Measurements from ENCODE around the gene CDKAL1.
"Not testable (repeated sequence)": the region's sequence is repeated elsewhere in the genome, so short reads cannot be mapped to it uniquely, and the experiment has no call there.

CDKAL1 gene

DNA sequence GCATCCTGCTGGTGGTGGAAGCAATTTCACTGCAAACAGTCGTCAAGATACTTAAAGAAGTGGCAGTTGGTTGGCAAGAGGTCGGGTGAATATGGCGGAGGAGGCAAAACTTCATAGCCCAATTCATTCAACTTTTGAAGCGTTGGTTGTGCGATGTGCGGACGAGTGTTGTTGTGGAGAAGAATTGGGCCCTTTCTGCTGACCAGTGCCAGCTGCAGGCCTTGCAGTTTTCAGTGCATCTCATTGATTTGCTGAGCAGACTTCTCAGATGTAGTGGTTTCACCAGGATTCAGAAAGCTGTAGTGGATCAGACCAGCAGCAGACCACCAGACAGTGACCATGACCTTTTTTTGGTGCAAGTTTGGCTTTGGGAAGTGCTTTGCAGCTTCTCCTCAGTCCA lies 297.0 kb downstream of the CDKAL1 start:
- H3K36me3 ChIP-seq (ENCODE audit: insufficient read depth, low read length); H2AFZ ChIP-seq (ENCODE audit: low read depth, low read length); H3K4me1 ChIP-seq (ENCODE audit: insufficient read depth, low read length); H3K27me3 ChIP-seq (ENCODE audit: insufficient read depth, low read length); H3K9me3 ChIP-seq (ENCODE audit: low read length); H3K4me3 ChIP-seq (ENCODE audit: low read length): not testable (repeated sequence)

DNA sequence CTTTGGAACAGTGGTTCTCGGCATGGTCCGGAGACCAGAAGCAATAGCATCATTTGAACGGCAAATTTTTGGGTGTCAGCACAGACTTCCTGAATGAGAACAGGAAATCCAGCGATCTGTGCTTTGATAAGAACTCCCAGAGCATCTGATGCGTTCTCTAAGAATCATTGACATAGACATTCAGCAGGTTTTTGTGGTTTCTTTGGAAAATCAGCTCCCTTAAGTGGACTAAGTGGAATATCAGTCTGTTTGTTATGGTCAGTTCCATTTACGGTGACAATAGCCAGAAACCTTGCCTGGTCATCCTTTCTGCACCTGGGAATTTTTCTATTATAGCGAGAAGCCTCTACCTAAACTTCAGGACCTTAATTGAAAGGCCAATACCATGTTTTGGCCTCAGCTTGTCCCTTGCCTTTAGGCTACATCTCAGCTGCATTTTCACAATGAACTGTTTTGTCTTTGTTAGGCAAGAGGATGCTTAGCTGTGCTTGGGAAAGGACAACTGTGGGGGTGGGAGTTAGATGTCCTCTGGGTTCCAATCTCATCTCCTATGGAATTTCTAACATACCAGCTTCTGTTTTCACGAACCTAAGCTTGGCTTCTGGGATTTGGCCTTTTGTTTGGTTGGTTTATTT lies 299.7 kb downstream of the CDKAL1 start:
- Histone ChIP-seq H3K36me3 (ENCODE audit: insufficient read depth, low read length) (no peaks in the 10 kb centered on the region), H3K27me3 (ENCODE audit: insufficient read depth, low read length) (no peaks in the 10 kb centered on the region), H3K4me3 (ENCODE audit: low read length) (no peak overlapping the region), H3K9me3 (ENCODE audit: low read length) (no peaks in the 10 kb centered on the region), H2AFZ (ENCODE audit: low read depth, low read length) (no peak overlapping the region), H3K4me1 (ENCODE audit: insufficient read depth, low read length) (no peaks in the 10 kb centered on the region)

DNA sequence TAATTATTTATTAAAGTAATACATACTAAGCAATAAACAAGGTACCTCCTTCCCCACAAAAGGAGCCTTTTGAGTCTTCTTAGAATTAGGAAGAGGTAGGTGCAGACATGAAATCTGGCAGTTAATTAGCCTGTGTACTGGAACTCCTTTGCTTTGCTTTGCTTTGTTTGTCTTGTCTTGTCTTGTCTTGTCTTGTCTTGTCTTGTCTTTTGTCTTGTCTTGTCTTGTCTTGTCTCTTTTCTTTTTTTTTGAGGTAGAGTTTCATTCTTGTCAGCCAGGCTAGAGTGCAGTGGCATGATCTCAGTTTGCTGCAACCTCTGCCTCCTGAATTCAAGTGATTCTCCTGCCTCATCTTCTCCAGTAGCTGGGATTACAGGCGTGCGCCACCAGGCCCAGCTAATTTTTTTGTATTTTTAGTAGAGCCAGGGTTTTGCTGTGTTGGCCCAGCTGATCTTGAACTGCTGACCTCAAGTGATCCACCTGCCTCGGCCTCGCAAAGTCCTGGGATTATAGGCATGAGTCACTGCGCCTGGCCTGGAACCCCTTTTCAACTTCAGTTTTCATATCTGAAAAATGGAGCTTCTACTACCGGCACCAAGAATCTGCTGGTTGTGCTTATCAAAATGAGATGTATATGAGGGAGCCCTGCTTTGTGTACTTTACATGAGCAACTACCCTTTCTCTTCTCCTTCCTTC lies 301.2 kb downstream of the CDKAL1 start:
- Histone ChIP-seq H3K27me3 (ENCODE audit: insufficient read depth, low read length) (no peaks in the 10 kb centered on the region), H3K9me3 (ENCODE audit: low read length) (no peaks in the 10 kb centered on the region), H3K4me3 (ENCODE audit: low read length) (no peak overlapping the region)

DNA sequence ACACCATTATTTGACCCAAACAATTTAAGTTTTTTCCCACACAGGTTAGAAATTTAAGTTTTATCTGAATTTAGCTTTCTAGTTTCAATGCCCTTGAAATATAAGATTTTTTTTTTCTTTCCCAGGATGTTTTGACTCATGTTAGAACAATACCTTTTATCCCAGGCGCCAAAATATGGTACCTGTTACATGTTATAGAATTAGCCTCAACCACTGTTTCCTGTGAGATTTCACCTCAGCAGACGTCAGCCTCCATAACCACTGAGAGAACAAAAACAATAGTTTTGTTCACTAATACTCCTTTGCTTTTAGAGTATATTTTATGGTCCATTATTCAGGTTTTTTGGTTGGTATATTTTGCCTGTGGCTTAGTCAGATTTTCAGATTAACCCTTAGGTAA lies 302.9 kb downstream of the CDKAL1 start:
- H2AFZ ChIP-seq (ENCODE audit: low read depth, low read length), result no peak overlapping the region
- no peaks in the 10 kb centered on the region for H3K27me3 ChIP-seq (ENCODE audit: insufficient read depth, low read length)
- no peaks in the 10 kb centered on the region for H3K4me1 ChIP-seq (ENCODE audit: insufficient read depth, low read length)
- H3K9me3 ChIP-seq (ENCODE audit: low read length), result no peaks in the 10 kb centered on the region
- no peaks in the 10 kb centered on the region for H3K36me3 ChIP-seq (ENCODE audit: insufficient read depth, low read length)
- no peak overlapping the region for H3K4me3 ChIP-seq (ENCODE audit: low read length)

More for the DNA sequence above, 301.2 kb downstream of the CDKAL1 start:
- Histone ChIP-seq H2AFZ (ENCODE audit: low read depth, low read length) (no peak overlapping the region), H3K36me3 (ENCODE audit: insufficient read depth, low read length) (no peaks in the 10 kb centered on the region), H3K4me1 (ENCODE audit: insufficient read depth, low read length) (no peaks in the 10 kb centered on the region)

DNA sequence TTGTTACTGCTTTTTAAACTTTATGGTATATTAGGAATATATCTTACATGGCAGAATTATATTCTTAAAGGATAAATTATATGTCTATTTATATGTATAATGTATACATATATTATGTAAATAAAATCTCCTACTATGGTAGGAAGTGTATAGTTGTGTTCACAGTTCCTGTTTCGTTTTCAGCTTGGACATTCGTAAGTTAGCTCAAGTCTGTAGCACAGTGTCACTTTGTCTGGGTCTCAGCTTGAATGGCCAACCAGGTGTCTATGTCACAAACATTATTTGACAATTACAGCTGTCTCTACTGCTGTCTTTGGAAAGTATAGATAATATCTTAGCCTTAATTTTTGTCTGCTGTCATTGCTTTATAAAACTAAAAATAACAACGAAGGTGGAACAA lies 303.9 kb downstream of the CDKAL1 start:
- Histone ChIP-seq H3K9me3 (ENCODE audit: low read length) (no peaks in the 10 kb centered on the region), H3K36me3 (ENCODE audit: insufficient read depth, low read length) (no peaks in the 10 kb centered on the region), H3K4me1 (ENCODE audit: insufficient read depth, low read length) (no peaks in the 10 kb centered on the region), H3K27me3 (ENCODE audit: insufficient read depth, low read length) (no peaks in the 10 kb centered on the region), H2AFZ (ENCODE audit: low read depth, low read length) (no peak overlapping the region), H3K4me3 (ENCODE audit: low read length) (no peak overlapping the region)

DNA sequence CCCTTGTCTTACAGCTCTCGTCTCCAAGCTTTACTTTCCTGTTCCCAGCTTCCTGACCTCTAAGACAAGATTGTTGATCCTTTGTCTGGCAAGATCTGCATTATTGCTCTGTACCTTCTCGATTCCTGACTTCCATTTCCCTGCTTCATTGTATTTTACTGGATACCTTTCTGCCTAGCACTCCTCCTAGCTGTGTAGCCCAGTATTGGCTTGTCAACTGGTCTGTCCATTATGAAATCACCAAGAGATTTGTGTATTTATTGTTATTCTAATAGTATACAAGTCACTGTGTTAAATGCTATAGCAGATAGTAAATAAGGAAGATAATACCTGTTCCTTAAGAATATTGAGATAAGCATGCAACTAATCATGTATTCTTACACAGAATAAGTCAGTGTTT lies 305.4 kb downstream of the CDKAL1 start:
- no peak overlapping the region for H2AFZ ChIP-seq (ENCODE audit: low read depth, low read length)
- H3K27me3 ChIP-seq (ENCODE audit: insufficient read depth, low read length), result no peaks in the 10 kb centered on the region
- no peak overlapping the region for H3K4me3 ChIP-seq (ENCODE audit: low read length)
- H3K9me3 ChIP-seq (ENCODE audit: low read length), result no peaks in the 10 kb centered on the region
- no peaks in the 10 kb centered on the region for H3K36me3 ChIP-seq (ENCODE audit: insufficient read depth, low read length)
- no peaks in the 10 kb centered on the region for H3K4me1 ChIP-seq (ENCODE audit: insufficient read depth, low read length)

DNA sequence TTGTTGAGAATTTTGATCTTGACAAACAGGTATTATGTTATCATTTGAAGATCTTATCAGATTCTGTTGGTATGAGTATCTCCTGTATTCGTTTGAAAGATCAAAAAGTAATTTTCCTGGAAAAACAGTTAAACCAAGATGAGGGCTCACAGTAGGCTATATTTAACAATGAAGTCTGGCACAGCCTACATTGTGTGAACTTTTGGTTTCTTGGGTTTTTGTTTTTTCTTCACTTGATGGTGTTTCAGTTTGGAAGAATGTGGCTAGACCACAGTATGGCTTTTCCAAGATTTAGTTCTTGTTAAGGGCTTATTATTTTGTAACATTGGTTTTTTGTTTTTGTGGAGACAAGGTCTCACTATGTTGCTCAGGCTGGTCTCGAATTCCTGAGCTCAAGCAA lies 306.4 kb downstream of the CDKAL1 start:
- Histone ChIP-seq H3K36me3 (ENCODE audit: insufficient read depth, low read length) (no peaks in the 10 kb centered on the region), H3K9me3 (ENCODE audit: low read length) (no peaks in the 10 kb centered on the region), H2AFZ (ENCODE audit: low read depth, low read length) (no peak overlapping the region), H3K4me1 (ENCODE audit: insufficient read depth, low read length) (no peaks in the 10 kb centered on the region), H3K4me3 (ENCODE audit: low read length) (no peak overlapping the region), H3K27me3 (ENCODE audit: insufficient read depth, low read length) (no peaks in the 10 kb centered on the region)

DNA sequence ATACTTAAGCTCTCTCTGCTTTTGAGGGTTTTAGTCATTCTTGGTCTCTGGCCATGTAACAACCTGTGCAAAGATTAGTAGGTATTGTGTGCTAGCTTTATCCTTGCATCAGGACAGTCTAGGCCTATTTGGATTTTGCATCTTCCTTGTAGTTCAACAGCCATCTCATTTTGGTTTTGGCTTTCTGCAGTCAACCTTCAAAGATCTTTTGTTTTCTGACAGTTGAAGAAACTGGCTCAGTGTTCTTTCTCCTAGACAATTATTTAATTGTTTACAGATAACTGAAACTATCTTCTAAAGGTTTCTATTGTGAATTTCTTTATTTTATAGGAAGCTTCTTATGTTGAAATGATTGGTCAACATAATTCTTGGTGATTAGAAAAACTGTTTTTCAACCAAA lies 307.5 kb downstream of the CDKAL1 start:
- H3K27me3 ChIP-seq (ENCODE audit: insufficient read depth, low read length), result no peaks in the 10 kb centered on the region
- H3K4me3 ChIP-seq (ENCODE audit: low read length), result no peak overlapping the region
- no peaks in the 10 kb centered on the region for H3K4me1 ChIP-seq (ENCODE audit: insufficient read depth, low read length)
- no peak overlapping the region for H2AFZ ChIP-seq (ENCODE audit: low read depth, low read length)
- no peaks in the 10 kb centered on the region for H3K9me3 ChIP-seq (ENCODE audit: low read length)
- H3K36me3 ChIP-seq (ENCODE audit: insufficient read depth, low read length), result no peaks in the 10 kb centered on the region

DNA sequence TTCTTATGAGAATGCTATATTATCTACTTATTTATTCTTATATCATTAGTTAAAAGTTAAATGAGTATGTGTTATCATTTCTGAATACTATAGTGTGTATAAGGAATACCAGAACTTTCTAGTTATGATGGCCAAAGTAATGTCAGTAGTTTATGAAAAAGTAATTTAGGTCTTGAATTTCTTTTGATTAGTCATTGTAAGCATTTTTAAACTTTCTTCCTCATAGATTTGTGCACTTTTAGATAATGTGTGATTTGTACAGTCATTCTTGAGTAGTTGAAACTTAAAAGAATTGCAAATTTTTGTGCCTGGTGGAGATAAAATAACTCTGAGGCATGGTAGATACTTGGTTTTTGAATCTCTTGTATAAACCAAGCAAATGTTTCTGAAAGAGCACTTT lies 311.3 kb downstream of the CDKAL1 start:
- no peak overlapping the region for H3K4me3 ChIP-seq (ENCODE audit: low read length)
- H2AFZ ChIP-seq (ENCODE audit: low read depth, low read length), result no peak overlapping the region
- no peaks in the 10 kb centered on the region for H3K9me3 ChIP-seq (ENCODE audit: low read length)
- H3K36me3 ChIP-seq (ENCODE audit: insufficient read depth, low read length), result no peaks in the 10 kb centered on the region
- H3K4me1 ChIP-seq (ENCODE audit: insufficient read depth, low read length), result no peaks in the 10 kb centered on the region
- H3K27me3 ChIP-seq (ENCODE audit: insufficient read depth, low read length), result no peaks in the 10 kb centered on the region

DNA sequence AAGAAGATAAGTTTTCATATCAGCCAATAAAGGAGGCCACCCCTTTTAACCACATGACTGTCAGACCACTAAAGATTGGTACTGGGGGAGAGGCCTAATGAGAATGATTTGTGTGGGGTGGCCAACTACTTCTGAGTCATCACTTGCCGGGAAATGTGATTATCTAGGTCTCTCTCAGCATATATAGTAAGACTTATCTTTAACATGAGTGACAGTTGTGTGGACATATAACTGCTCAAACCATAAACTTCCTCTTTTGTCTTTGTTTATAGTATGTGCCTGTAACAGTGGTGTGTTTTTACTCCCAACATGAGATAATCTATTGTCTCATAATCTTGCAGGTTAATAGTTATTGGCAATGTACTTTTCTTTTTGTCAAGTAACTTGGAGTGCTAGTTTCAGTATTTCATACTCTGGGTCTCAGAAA lies 312.4 kb downstream of the CDKAL1 start:
- H3K4me1 ChIP-seq (ENCODE audit: insufficient read depth, low read length), result no peaks in the 10 kb centered on the region
- no peak overlapping the region for H3K4me3 ChIP-seq (ENCODE audit: low read length)
- no peaks in the 10 kb centered on the region for H3K36me3 ChIP-seq (ENCODE audit: insufficient read depth, low read length)
- no peak overlapping the region for H2AFZ ChIP-seq (ENCODE audit: low read depth, low read length)
- no peaks in the 10 kb centered on the region for H3K27me3 ChIP-seq (ENCODE audit: insufficient read depth, low read length)
- no peaks in the 10 kb centered on the region for H3K9me3 ChIP-seq (ENCODE audit: low read length)

DNA sequence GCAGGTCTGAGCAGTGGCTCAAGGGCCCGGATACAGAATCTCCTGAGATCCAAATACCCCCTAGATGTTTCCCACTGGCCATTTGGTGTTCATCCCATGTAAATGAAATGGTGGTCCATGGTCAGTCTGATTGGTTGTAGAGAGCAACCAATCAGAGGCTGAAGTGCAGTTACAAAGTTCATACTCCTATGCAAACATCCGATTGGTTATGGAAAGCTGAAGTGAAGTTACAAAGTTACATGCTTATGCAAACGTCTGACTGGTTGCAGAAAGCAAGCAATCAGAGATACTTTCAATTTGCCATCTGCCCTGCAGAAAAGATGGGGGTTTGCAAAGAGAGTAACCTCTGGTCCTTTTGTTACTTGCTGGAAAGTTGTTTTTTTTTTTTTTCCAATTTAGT lies 313.6 kb downstream of the CDKAL1 start:
- Histone ChIP-seq H3K27me3 (ENCODE audit: insufficient read depth, low read length) (no peaks in the 10 kb centered on the region), H3K4me3 (ENCODE audit: low read length) (no peak overlapping the region), H2AFZ (ENCODE audit: low read depth, low read length) (no peak overlapping the region), H3K36me3 (ENCODE audit: insufficient read depth, low read length) (no peaks in the 10 kb centered on the region), H3K9me3 (ENCODE audit: low read length) (no peaks in the 10 kb centered on the region), H3K4me1 (ENCODE audit: insufficient read depth, low read length) (peaks cover 9% of the 10 kb centered on the region)

DNA sequence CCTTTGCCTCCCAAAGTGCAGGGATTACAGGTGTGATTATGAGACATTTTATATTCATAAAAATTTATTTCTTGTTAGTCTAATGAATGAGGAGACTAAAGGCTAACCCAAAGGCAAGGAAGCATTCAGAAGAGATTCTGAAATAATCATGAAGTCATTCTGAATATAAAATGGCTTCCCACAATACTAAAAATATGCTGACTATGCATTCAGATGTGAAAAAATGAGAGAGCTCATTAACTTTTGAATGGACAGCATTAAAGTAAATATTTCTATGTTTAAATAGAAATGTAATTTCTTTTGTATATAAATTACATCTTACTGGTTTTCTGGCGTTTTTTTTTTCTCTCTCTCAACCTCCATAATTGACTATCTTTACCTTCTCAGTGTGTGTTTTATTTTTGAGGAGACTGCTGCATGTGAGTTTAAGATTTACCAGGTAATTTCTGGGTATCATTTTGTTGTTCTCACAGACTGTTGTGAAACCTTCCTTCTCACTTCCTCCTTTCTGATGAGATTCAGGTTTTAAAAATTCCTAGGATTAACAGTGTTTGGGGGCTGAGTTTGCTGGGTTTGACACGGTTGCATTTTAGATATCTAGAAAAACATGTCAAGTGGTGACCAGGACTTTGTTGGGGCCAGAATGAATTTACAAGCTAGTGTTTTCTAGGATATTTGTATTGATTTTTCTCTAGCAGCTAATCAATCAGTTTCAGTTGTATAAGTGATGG lies 316.6 kb downstream of the CDKAL1 start:
- Histone ChIP-seq H3K36me3 (ENCODE audit: insufficient read depth, low read length) (no peaks in the 10 kb centered on the region), H3K9me3 (ENCODE audit: low read length) (no peaks in the 10 kb centered on the region), H3K4me1 (ENCODE audit: insufficient read depth, low read length) (peaks cover 9% of the 10 kb centered on the region), H3K4me3 (ENCODE audit: low read length) (no peak overlapping the region), H3K27me3 (ENCODE audit: insufficient read depth, low read length) (no peaks in the 10 kb centered on the region), H2AFZ (ENCODE audit: low read depth, low read length) (no peak overlapping the region)

DNA sequence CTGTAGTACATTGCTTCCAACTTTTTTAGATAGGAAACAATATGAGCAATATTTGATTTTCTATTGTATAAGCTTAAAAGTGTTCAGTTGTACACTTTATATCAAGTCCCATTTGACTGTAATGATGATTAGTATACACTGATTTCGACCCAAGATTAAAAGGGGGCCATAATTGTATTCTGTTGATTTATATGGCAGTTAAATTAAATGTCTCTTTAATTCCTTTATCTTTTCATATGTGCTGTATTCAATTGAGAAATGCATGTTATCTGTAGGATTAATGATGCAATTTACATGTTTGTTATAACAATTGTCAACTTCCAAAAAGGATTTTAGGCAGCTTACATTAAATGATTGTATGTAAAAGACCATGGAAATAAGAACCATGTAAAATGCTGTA lies 317.5 kb downstream of the CDKAL1 start:
- Histone ChIP-seq H2AFZ (ENCODE audit: low read depth, low read length) (no peak overlapping the region), H3K36me3 (ENCODE audit: insufficient read depth, low read length) (no peaks in the 10 kb centered on the region), H3K4me1 (ENCODE audit: insufficient read depth, low read length) (peaks cover 9% of the 10 kb centered on the region), H3K27me3 (ENCODE audit: insufficient read depth, low read length) (no peaks in the 10 kb centered on the region), H3K9me3 (ENCODE audit: low read length) (no peaks in the 10 kb centered on the region), H3K4me3 (ENCODE audit: low read length) (no peak overlapping the region)

Data from neuron (in vitro differentiated cells).